Measurements from ENCODE around the gene SCUBE1.
"Not testable (repeated sequence)": the region's sequence is repeated elsewhere in the genome, so short reads cannot be mapped to it uniquely, and the experiment has no call there.

The SCUBE1 gene

GRCh38 chr22:43355688-43356087, 12.5 kb upstream of the SCUBE1 start:
- DNase-seq: not testable (repeated sequence)

GRCh38 chr22:43351966-43352345, 8.8 kb upstream of the SCUBE1 start:
- DNase-seq: no peak

GRCh38 chr22:43349636-43350035, 6.5 kb upstream of the SCUBE1 start:
- no peak for DNase-seq

GRCh38 chr22:43346521-43346929, 3.4 kb upstream of the SCUBE1 start:
- DNase-seq: peak; percentile 53

- DNase-seq: no peak
Measured at GRCh38 chr22:43345761-43346301, 2.7 kb upstream of the SCUBE1 start.

GRCh38 chr22:43345356-43345755, 2.2 kb upstream of the SCUBE1 start:
- no peak for DNase-seq

- DNase-seq: no peak
Measured at GRCh38 chr22:43344520-43344787, 1.3 kb upstream of the SCUBE1 start.

GRCh38 chr22:43343670-43344519, 723 bp upstream of the SCUBE1 start:
- no peak for DNase-seq

- DNase-seq: no peak
Measured at GRCh38 chr22:43342347-43343261, 568 bp downstream of the SCUBE1 start.

GRCh38 chr22:43341565-43341964, 1.6 kb downstream of the SCUBE1 start:
- DNase-seq: no peak

- no peak for DNase-seq
Measured at GRCh38 chr22:43338766-43339345, 4.3 kb downstream of the SCUBE1 start.

GRCh38 chr22:43337946-43338345, 5.2 kb downstream of the SCUBE1 start:
- DNase-seq: no peak

GRCh38 chr22:43337385-43337784, 5.8 kb downstream of the SCUBE1 start:
- DNase-seq: no peak

GRCh38 chr22:43334378-43334777, 8.8 kb downstream of the SCUBE1 start:
- DNase-seq: no peak

- DNase-seq: no peak
Measured at GRCh38 chr22:43333978-43334377, 9.2 kb downstream of the SCUBE1 start.

GRCh38 chr22:43333156-43333555, 10.0 kb downstream of the SCUBE1 start:
- DNase-seq: no peak

GRCh38 chr22:43331698-43332097, 11.5 kb downstream of the SCUBE1 start:
- no peak for DNase-seq

GRCh38 chr22:43331069-43331451, 12.1 kb downstream of the SCUBE1 start:
- DNase-seq: no peak

GRCh38 chr22:43330178-43331068, 12.7 kb downstream of the SCUBE1 start:
- DNase-seq: no peak

GRCh38 chr22:43329061-43329460, 14.1 kb downstream of the SCUBE1 start:
- no peak for DNase-seq

GRCh38 chr22:43327157-43327438, 16.1 kb downstream of the SCUBE1 start:
- no peak for DNase-seq

GRCh38 chr22:43326331-43327156, 16.6 kb downstream of the SCUBE1 start:
- no peak for DNase-seq

Data from activated effector memory CD4-positive, alpha-beta T cell treated with Interleukin-2 at 50 U/mL for 16 hours (primary cell).